ENCODE data around the gene CYB561A3.

GRCh38 chr11:61370349-61371005, 8.8 kb upstream of the CYB561A3 start:
- TF ChIP-seq CTCF (conservative IDR thresholded peaks at IDR 0.05; ENCODE audit: low read depth, low read length) = no peak
- TF ChIP-seq EZH2 (IDR thresholded peaks at IDR 0.05; ENCODE audit: borderline replicate concordance, low read depth, low read length, poor library complexity, severe bottlenecking) = no peak

Measured in A673 (cell line).